ENCODE measurements around the gene MGAT4A.

DNA sequence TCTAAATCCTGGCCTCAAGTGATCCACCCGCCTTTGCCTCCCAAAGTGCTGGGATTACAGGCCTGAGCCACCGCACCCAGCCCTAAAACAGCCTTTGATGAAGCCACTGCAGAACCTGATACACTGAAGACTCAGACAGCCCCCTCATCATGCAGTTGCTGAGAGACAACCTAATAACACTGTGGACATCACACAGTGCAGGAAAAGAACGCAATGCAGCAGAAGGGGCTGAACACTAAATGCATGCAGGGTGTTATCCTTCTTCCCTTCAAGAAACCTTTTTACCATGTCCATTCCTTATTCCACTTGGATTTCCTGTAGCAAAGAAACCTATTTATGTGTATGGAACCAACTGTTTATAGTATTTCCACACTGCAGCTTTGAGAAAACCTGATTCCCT is 35.7 kb downstream of the MGAT4A start:
- TF ChIP-seq POLR2AphosphoS5 (IDR thresholded peaks at IDR 0.05; ENCODE audit: low read depth, low read length) = no peak
- no peak for TF ChIP-seq POLR2A (IDR thresholded peaks at IDR 0.05; ENCODE audit: low read depth, low read length)
- TF ChIP-seq TAF1 (IDR thresholded peaks at IDR 0.05; ENCODE audit: low read depth, low read length) = no peak
- TF ChIP-seq PAX5 (IDR thresholded peaks at IDR 0.05; ENCODE audit: insufficient read depth, low read length, severe bottlenecking) = no peak
- TF ChIP-seq SPI1 (IDR thresholded peaks at IDR 0.05; ENCODE audit: low read depth, low read length) = no peak

Data from GM12891 (cell line).